Measurements from ENCODE around the gene SEPTIN5.
"Not testable (repeated sequence)": the region's sequence is repeated elsewhere in the genome, so short reads cannot be mapped to it uniquely, and the experiment has no call there.

Gene SEPTIN5

DNA sequence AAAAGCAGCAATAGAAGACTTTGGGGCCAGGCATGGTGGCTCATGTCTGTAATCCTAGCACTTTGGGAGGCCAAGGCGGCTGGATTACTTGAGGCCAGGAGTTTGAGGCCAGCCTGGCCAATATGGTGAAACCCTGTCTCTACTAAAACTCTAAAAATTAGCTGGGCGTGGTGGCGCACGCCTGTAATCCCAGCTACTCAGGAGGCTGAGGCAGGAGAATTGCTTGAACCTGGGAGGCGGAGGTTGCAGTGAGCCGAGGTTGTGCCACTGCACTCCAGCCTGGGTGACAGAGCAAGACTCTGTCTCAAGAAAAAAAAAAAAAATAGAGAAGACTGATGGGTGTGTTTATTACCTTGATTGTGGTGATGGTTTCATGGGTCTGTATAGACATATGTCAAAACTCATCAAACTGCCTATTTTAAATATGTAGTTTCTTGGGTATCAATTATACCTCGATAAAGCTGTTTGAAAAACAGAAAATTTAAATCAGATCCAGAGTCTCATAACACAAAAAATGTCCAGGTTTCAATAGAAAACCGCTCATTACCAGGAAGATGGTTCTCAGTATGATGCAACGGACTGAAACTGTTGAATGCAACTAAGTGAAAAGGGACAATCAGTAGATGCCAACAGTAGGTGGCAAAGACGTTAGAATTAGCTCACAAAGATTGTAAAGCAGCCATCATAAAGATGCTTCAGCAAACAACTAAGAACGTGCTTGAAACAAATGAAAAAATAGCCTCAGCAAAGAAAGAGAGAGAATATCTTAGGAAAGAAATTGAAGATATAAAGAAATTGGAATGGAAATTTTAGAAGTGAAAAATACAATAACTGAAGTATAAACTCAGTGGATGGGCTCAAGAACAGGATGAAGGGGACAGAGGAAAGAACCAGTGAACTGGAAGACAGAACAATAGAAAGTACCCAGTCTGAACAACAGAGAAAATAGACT, 33.1 kb upstream of the SEPTIN5 start:
- ATAC-seq = no peak

DNA sequence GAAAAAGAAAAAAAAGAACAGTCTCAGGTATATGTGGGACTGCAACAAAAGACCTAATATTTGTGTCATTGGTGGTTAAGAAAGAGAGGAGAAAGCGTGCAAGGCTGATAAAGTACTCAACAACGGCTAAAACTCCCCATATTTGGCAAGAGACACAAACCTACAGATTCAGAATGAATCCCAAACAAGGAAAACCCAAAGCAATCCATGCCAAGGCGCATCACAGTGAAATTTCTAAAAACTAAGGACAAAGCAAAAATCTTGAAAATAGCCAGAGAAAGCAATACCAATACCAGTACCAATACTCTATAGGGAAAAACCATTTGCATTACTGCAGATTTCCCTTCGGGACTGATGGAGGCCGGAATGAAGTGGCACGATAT, 32.4 kb upstream of the SEPTIN5 start:
- ATAC-seq = no peak

DNA sequence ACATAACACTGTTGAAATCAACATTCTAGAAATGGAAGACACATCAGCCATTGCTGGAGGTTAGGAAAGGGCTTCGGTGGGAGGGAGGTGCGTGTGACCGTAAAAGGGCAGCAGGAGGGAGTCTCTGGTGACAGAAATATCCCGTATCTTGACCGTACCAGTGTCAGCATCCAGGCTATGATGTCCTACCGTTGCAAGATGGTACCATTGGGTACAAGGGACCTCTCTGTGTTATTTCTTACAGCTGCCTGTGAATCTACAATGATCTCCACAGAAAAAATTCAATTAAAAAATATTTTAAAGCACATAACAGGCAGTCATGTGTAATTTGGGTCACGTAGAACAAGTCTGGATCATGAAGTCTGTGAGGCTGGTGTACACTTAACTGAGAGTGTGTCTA, 27.4 kb upstream of the SEPTIN5 start:
- ATAC-seq = no peak

DNA sequence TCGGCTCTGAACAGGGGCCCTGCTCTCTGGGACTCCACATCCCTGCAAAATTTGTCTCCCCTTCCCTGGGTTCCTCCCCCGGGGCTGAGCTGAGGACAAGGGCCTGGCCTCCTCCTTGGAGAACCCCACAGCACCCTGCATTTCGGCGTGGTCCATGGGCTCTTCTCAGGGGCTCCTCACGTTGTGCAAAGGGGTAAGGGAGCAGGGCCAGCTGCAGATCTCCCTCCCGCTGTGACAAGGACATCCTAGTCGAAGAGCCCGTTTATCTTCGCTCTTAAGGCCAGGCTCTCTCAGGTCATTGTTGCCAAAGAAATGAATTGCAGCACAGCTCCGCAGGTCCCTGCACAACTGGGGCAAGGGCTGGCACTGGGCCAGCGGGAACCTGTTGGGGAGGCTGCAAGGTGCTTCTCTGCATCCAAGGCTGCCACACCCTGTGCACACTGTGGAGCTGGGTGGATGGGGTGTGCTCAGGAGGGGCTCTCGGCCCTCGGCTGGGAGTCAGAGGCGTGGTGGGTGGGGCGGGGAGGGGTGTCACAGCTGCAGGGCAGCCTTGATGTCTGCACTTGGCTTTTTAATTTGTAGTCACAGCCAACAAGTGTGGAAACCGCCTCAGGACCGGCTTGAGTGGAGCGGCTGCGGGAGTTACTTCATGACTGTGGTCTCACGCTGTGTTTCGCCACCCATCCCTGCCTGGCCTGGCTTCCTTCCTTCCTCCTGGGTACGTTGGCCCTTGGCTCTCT, 26.6 kb upstream of the SEPTIN5 start:
- ATAC-seq = no peak

DNA sequence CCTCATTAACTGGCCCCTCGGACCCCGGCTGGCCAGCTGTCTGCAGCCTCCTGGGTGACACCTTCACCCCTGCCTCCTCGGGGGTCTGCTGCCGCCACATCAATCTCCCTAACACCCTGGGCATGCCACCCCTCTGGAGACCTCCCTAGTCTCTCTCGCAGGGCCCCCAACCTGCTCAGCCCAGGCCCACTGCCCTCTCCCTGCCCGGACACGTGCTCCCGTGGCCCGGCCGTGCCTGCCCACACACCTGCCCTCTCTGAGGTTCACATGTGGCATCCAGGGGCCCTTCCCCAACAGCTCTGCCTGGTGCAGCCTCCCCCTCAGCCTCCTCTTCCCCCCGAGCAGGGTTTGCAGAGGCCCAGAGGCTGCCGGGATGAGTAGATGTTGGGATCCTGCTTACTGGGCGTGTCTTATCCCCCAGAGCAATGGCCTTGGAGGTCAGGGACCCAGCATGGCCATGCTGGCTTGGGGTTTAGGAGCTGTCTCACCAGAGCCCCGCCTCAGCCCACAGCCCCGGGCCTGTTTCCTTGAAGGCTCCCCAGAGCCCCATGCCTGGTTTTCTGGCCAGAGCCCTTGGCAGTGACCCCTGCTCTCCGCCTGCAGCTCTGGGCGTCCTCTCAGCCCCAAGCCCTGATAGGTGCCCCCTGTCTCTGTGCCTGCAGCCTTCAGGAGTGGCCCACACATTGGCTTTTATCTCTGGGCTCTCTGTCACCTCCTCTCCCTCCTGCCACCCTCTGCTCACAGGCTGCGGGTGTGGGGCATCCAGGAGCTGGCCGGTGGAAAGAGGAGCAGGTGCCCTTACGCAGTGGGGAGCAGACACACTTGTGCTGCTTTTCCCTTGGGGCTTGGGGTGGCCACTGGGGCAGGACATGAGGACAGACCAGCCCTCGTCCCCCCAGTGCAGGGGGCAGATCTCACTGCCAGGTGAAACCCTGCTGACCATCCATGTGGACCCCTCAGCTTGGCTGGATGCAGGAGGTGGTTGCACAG, 25.7 kb upstream of the SEPTIN5 start:
- no peak for ATAC-seq

DNA sequence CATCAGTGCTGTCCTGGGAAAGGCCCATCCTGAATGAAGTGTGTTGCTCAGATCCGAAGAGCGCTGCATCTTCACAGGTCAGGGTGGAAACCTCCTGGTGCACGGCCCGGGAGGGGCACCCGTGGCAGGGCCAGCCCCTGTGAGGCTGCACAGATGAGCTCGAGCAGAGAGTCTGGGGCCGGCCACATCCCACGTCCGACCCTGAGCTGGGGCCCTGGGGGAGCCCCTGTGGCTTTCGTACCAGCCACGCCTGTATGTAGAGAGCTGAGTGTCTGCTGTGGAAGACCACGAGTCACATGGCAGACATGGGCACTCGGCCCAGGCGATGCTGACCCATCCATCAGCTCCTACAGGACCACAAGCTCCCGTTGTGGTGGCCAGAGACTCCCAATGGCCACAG, 24.9 kb upstream of the SEPTIN5 start:
- no peak for ATAC-seq

DNA sequence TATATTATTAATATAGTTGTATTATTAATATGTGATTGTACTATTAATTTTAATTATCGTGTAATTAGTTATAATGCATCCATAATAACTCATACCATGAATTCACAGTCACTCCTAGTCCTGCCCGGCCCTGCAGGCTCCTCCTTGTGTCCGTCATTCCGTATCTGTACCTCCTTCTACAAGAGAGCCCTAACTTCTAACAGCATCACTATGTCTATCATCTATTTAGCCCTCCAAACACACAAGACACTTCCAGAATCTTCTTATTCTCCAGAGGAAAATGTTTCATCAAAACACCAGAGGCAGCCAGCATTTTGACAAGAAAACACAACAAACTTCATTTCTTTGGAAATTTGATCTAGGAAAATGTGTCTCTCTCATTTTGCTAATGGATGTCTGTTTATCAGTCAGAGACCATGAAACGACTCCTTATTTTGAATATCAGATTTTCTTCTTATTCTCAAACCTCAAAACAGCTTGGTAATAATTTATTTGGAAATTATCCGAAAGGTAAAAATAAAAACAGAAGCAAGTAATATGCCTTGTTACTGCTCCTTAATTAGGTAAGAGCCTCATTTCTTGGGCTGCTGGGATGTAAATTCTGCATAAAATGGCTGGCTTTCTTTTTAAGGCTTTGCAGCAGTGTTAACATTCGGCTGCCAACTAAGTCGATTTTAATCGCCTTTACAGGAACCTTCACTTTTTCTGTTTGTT, 23.1 kb upstream of the SEPTIN5 start:
- no peak for ATAC-seq

DNA sequence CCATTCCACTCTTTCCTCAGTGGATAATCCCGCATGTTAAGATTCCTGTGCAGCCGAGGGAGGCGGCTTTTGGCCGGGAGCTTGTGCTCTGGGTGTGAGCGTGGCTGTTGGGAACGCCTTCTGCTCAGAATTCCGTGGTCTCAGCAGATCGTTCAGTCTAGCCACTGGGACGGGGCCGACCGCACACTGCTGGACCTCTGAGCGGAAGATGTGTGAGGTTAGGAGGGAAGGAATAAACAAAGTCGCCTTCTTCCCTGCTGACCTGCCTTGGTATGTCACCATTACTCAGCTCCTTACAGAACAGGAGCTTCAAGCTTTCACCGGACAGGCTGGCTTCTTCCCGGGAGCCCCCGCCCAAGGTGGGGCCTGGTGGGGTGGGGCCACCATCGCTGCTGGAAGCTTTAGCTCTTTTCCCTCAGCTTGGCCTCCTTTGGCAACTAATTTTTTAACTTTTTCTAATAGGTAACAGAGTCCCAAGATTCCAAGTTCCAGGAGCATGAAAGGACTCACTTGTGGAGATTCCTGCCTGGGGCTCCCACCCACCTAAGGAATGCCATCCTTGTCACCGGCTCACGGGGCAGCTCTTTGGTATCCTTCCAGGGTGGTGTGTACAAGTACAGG, 22.5 kb upstream of the SEPTIN5 start:
- no peak for ATAC-seq

DNA sequence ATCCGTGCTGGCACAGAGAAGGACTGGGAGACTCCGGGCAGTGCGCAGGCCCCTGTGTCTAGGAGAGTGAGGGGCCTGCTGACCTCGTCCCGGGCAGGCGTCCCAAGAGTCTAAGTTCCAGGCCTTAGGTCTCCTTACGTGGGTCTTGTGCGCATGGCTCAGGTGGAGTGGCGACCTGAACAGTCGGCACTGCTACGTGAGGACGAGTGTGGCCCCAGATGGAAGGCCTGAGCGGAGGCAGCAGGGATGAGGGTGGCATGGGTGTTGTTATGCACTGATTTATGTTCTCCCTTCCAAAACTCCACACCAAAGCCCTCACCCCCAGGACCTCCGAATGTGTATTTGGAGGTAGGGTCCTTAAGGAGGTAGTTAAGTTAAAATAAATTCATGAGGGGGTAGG, 20.7 kb upstream of the SEPTIN5 start:
- no peak for ATAC-seq

DNA sequence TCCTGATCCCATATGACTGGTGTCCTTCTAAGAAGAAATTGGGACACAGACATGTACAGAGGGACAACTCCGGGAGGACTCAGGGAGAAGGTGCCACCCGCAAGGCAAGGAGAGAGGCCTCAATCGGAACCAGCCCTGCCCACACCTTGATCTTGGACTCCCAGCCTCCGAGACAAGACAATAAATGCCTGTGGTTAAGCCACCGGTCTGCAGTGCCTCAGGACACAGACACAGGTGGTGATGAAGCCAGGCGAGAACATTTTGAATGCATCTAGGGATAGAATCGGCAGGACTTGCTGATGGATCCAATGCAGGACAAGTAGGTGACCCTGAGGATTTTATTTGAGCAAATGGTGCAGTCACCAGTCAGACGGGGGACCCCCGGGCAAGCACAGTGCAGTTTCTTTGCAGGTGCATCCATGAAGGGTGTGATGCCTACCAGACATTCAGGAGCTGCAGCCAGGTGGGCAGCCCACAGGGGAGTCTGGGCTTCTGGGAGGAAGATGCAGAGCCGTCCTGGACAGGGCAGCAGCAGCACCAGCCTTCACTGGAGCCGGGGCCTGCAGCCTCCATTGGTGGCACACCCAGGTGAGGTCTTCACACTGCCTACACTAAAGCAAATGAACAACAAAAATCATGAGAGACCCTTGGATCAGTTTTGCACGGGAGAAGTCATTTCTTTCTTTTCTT, 20.2 kb upstream of the SEPTIN5 start:
- no peak for ATAC-seq

DNA sequence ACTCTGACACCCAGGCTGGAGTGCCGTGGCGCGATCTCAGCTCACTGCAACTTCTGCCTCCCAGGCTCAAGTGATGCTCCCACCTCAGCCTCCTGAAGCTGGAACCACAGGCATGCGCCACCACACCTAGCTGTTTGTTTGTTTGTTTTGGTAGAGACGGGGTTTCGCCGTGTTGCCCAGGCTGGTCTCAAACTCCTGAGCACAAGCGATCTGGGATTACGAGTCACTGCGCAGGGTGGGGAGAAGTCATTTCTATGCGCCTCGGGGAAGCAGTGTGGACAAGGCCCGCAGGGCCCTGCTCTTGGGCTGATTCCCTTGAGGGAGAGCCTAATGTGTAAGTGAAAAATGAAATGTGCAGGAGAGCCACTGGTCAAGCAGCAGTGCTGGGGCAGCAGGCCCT, 19.6 kb upstream of the SEPTIN5 start:
- ATAC-seq = no peak

DNA sequence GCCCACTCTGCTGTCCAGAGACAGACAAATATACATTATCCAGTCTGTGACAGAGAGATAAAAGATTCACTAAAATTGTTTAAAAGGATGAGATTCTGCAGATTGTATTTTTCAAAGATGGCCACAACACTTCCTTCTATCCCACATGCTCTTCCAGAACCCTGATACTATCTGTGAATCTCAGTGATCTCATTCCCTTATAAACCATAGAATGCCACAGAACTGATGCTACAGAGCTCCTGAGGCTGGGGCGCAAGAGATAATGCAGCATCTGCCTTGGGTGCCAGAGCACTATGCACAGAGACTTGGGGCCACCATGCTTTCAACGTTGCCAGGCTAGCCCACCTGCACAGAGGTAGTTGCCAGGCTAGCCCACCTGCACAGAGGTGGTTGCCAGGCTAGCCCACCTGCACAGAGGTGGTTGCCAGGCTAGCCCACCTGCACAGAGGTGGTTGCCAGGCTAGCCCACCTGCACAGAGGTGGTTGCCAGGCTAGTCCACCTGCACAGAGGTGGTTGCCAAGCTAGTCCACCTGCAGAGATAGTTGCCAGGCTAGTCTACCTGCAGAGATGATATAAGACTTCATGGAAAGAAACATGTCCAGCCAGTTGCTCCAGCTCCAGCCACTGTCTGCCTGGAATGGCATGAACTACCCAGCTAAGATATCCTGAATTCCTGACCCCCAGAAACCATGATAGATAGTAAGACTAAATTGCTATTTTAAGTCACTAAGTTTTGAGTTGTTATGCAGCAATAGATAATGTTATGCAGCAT, 17.6 kb upstream of the SEPTIN5 start:
- ATAC-seq = no peak

DNA sequence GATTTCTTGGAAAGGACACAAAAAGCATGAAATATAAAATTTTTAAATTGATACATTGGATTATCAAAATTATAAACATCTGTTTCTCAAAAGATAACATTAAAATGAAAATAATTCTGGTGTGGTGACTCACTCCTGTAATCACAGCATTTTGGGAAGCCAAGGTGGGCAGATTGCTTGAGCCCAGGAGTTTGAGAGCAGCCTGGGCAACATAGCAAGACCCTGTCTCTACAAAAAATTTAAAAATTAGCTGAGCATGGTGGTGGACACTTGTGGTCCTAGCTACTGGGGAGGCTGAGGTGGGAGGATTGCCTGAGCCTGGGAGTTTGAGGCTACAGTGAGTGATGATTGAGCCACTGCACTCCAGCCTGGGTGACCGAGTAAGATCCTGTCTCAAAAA, 16.4 kb upstream of the SEPTIN5 start:
- ATAC-seq = not testable (repeated sequence)

DNA sequence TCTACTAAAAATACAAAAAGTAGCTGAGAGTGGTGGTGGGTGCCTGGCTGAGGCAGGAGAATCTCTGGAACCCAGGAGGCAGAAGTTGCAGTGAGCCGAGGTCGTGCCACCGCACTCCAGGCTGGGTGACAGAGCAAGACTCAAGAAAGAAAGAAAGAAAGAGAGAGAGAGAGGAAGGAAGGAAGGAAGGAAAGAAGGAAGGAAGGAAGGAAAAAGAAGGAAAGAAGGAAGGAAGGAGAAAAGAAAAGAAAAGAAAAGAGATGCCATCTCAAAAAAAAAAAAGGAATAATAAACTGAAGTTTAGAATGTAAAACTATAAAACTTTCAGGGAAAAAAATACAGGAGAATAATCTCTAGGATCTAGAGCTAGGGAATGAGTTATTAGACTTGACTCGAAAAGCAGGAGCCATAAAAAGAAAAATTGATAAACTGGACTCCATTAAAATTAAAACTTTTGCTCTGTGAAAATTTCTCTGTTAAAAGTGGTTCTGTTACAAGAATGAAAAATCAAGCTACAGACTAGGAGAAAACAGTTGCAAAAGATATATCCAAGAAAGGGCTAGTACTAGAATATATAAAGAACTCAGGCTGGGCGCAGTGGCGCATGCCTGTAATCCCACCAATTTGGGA, 13.4 kb upstream of the SEPTIN5 start:
- no peak for ATAC-seq

DNA sequence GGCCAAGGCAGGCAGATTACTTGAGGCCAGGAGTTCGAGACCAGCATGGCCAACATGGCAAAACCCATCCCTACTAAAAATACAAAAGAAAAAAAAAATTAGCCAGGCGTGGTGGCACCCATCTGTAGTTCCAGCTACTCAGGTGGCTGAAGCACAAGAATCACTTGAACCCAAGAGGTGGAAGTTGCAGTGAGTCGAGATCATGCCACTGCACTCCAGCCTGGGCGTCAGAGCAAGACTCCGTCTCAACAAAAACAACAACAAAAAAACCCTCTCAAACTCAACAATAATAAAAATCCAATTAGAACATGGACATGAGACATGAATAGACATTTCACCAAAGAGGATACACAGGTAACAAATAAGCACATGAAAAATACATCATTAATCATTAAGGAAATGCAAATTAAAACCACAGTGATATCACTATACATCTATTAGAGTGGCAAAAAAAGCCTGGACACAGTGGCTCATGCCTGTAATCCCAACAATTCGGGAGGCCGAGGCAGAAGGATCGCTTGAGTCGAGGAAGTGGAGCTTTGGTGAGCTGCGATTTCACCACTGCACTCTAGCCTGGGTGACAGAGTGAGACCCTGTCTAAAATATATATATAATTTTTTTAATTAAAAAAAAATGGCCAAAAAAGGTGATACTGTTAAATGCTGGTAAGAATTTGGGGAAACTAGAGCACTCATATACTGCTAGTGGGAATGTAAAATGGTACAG, 12.7 kb upstream of the SEPTIN5 start:
- ATAC-seq = no peak

DNA sequence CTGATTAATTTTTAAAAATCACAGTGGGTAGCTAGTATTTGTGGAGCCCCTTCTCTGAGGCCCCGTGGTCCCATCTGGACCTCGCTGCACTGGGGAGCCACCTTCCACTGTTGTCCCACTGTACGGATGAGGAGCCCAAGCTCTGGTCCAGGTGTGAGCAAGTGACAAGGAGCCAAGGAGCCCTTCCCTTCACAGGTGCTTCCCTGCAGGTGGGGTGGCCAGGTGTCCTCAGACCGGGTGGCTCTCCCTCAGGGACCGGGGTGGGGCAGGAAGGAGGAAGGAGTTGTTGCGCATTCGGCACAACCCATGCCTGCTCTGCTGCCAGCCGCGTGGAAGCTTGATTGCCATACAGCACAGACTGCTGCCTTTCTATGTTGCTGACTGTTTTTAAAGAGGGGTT, 10.4 kb upstream of the SEPTIN5 start:
- ATAC-seq = no peak

DNA sequence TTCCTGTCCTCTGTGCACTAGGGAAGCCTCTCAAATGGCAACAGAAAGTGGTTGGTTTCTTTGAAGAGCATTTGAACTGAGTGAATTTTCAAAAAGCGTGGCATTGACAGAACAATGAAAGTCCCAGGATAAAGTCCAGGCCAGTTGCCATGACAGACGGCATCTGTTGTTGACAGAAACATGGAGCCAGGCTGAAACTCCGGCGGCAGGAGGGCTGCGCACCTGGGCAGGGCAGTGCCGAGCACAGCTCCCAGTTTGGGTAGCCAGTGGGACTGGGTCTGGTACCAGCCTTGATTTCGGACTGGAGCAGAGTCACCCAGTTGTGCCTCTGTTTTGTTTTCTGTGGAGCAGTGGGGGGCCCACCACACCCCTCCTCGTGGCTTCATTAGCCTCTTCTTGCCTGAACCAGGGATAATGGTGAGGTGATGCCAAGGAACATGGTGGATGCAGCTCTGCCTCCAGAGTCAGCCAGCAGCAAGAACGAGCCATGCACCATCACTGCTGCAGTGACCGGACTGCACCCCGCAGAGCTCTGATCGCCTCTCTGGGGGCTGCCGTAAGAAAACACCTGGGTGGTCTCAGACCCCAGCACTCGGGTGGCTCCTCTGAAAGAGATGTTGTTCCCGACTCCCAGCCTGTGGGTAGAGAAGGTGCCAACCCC, 9.8 kb upstream of the SEPTIN5 start:
- no peak for ATAC-seq

DNA sequence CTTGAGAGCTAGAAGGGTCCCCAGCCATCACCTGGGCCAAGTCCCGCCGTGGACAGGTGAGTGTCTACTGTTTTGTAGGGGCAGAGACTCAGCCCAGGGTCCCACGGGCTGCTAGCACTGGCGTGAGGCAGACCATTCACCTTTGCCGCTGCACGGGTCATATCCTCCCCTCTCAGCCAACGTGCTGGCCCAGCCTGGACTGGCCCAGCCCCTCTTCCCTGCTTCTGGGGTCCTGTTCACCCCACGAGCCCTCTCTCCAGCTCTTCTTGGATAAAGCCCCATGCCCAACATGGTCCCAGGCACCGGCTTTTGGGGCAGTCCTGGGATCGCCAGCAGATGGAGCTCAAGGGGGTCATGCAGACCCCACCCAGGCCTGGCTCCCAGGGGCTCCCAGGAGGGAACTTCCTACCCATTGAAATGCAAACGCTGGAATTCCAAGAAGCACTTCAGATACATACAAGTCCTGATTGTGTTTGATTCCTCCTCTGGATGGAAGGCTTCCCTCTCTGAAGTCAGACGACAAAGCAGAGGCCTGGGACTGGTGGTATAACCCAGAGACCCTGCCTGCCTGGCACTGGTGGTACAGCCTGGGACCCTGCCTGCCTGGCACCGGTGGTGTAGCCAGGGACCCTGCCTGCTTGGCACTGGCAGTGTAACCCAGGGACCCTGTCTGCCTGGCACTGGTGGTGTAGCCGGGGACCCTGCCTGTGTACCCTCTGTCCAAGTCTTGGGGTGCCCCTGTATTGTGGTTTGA, 8.9 kb upstream of the SEPTIN5 start:
- no peak for ATAC-seq

Data from activated CD4-positive, CD25-positive, alpha-beta regulatory T cell treated with anti-CD3 and anti-CD28 coated beads, Interleukin-2, amount 50 U/mL, for 24 hours (primary cell).